Measurements from ENCODE around the gene KIAA2012. TPM values are rescaled to one million over a fixed set of nuclear protein-coding genes. Genes with fewer than 3 reads are reported as not detected.

KIAA2012 gene
- total and polyA plus RNA-seq, 2 of the 4 experiments (the other 2 are of a cell fraction): under 0.01 to 0.09 TPM

- CTCF ChIA-PET: no interaction called here
- Histone ChIP-seq H3K4me3 (ENCODE audit: insufficient read depth, low read depth, low read length) (no peak overlapping the region), H3K79me1 (ENCODE audit: low read depth in 1 of 2, low read length in 2 of 2) (no peaks in the 10 kb centered on the region; a peak in 1 of 4 replicates), H4K8ac (ENCODE audit: low read depth in 2 of 2, low read length in 2 of 2) (no peak overlapping the region), H3K18ac (ENCODE audit: low read depth, low read length) (no peak overlapping the region), H3K9ac (ENCODE audit: low read depth, low read length) (no peak overlapping the region), H3K56ac (ENCODE audit: extremely low read depth, insufficient read depth, low read length) (no peak overlapping the region), H3K9me1 (ENCODE audit: insufficient read depth, low read length) (peaks cover 27% of the 10 kb centered on the region), H4K5ac (ENCODE audit: low read depth, low read length) (no peak overlapping the region), H4K20me1 (ENCODE audit: insufficient read depth, low read length) (no peaks in the 10 kb centered on the region), H3K27ac (ENCODE audit: insufficient read depth, low read length) (no peak overlapping the region), H3K4ac (ENCODE audit: low read depth, low read length) (no peak overlapping the region), H3K9me3 (ENCODE audit: control insufficient read depth, insufficient read depth, low read length) (peaks cover 4% of the 10 kb centered on the region), H2BK15ac (ENCODE audit: low read depth, low read length) (no peak overlapping the region), H2BK5ac (ENCODE audit: low read depth, low read length, poor library complexity, severe bottlenecking) (no peak overlapping the region), H3K23ac (ENCODE audit: low read depth, low read length) (no peak overlapping the region), H3K36me3 (ENCODE audit: control insufficient read depth, insufficient read depth, low read length) (no peaks in the 10 kb centered on the region), H3K4me2 (ENCODE audit: low read depth, low read length) (no peak overlapping the region), H2AK9ac (replicated peaks; ENCODE audit: low read depth, low read length, poor library complexity) (no peak overlapping the region), H2BK120ac (ENCODE audit: low read depth, low read length) (no peak overlapping the region), H3K27me3 (ENCODE audit: control insufficient read depth, insufficient read depth, low read length) (no peaks in the 10 kb centered on the region), H2BK20ac (ENCODE audit: low read depth, low read length) (no peak overlapping the region), H2AFZ (replicated peaks; ENCODE audit: low read length, poor library complexity) (no peak overlapping the region), H3K4me1 (ENCODE audit: control insufficient read depth, insufficient read depth, low read length) (peaks cover 38% of the 10 kb centered on the region), H4K91ac (ENCODE audit: insufficient read depth, low read depth, low read length) (no peak overlapping the region; the same call in 1 of the 2 replicates), H3K14ac (replicated peaks; ENCODE audit: low read depth, low read length) (no peak overlapping the region), H2AK5ac (ENCODE audit: low read depth, low read length) (peak overlapping the region; percentile 56)
- no TSS peak for BruUV-seq (replicated peaks)
- TF ChIP-seq SMC3 (IDR thresholded peaks at IDR 0.05; ENCODE audit: low read depth, low read length): no peak
- no peak for TF ChIP-seq RAD21 (IDR thresholded peaks at IDR 0.05; ENCODE audit: low read length)
- TF ChIP-seq MAFK (IDR thresholded peaks at IDR 0.05; ENCODE audit: low read depth, low read length): no peak
- TF ChIP-seq CTCF (conservative IDR thresholded peaks at IDR 0.05; ENCODE audit: low read depth, low read length): no peak
- TF ChIP-seq MAZ (IDR thresholded peaks at IDR 0.05; ENCODE audit: borderline replicate concordance, low read depth, low read length): no peak
- no peak for TF ChIP-seq ELK1 (IDR thresholded peaks at IDR 0.05; ENCODE audit: borderline replicate concordance, low read depth, low read length)
- TF ChIP-seq RCOR1 (IDR thresholded peaks at IDR 0.05; ENCODE audit: insufficient replicate concordance, low read length): no peak
- no peak for TF ChIP-seq USF2 (IDR thresholded peaks at IDR 0.05; ENCODE audit: low read depth, low read length)
- no peak for TF ChIP-seq BHLHE40 (IDR thresholded peaks at IDR 0.05; ENCODE audit: low read depth, low read length)
- TF ChIP-seq POLR2A (IDR thresholded peaks at IDR 0.05; ENCODE audit: low read depth, low read length): no peak
- TF ChIP-seq NFE2L2 (IDR thresholded peaks at IDR 0.05; ENCODE audit: low read depth, low read length): no peak
- DNase-seq: no peak
- in situ Hi-C loops (cut with MboI; ENCODE audit: low sequenced_read_pairs): no loop called here
- no peak for ATAC-seq (ENCODE audit: low read depth)
- WGBS, 2 experiments (ENCODE audit: extremely low coverage in 2 of 2, insufficient read length in 1 of 2): 100% methylated on average over 5 of the region's 7 CpGs; no CpG with 5 or more reads in 1 of the 2 experiments
- dilution Hi-C loops (cut with HindIII; ENCODE audit: low sequenced_read_pairs, unreplicated experiment): no loop called here
- POLR2A ChIA-PET (ENCODE audit: unreplicated experiment): no interaction called here
- intact Hi-C loops (cut with micrococcal nuclease): no loop called here
Observed at GRCh38 chr2:202112041-202112440, 39.0 kb downstream of the KIAA2012 start.

All from IMR-90 (cell line).